ENCODE results near the gene PDF.

DNA sequence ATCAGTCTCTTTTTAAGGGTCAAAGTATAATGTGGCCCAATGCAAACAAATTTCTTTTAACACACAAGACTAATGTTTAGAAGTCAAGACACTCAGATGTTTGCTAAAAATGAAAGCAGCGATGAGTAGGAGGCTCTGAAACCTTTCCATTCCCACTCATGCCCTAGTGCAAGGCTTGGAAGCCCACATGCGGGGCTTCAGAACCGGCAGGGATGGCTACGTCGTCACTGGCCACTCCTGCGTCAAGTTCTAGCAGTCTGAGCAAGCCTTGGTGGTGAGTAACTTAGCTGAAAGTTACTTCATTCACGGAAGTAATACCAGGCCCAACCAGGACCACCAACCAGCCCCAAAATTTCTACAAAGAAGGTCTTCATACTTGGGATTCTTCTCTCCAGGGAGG lies 36.0 kb upstream of the PDF start:
- TF ChIP-seq, protein P1, sequence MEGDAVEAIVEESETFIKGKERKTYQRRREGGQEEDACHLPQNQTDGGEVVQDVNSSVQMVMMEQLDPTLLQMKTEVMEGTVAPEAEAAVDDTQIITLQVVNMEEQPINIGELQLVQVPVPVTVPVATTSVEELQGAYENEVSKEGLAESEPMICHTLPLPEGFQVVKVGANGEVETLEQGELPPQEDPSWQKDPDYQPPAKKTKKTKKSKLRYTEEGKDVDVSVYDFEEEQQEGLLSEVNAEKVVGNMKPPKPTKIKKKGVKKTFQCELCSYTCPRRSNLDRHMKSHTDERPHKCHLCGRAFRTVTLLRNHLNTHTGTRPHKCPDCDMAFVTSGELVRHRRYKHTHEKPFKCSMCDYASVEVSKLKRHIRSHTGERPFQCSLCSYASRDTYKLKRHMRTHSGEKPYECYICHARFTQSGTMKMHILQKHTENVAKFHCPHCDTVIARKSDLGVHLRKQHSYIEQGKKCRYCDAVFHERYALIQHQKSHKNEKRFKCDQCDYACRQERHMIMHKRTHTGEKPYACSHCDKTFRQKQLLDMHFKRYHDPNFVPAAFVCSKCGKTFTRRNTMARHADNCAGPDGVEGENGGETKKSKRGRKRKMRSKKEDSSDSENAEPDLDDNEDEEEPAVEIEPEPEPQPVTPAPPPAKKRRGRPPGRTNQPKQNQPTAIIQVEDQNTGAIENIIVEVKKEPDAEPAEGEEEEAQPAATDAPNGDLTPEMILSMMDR (IDR thresholded peaks at IDR 0.05; ENCODE audit: insufficient read depth, low read length) = no peak
- no peak for TF ChIP-seq SPI1 (IDR thresholded peaks at IDR 0.05; ENCODE audit: borderline replicate concordance, low read depth)
- no peak for TF ChIP-seq POLR2AphosphoS5 (IDR thresholded peaks at IDR 0.05; ENCODE audit: low read depth)
